H1 (cell line): ENCODE data around the gene PAEP. TPM values are rescaled to one million over a fixed set of nuclear protein-coding genes. Genes with fewer than 3 reads are reported as not detected.

ENCODE experiments used
- CTCF ChIA-PET: fragments of 300-600 bp; sonication (Branson Sonifier 250); formaldehyde crosslinking; loops from one replicate; lab custom pipeline; 2021; ENCODE audit not compliant: partially characterized antibody; lab: Charles Lee
- POLR2A ChIA-PET: fragments of 300-600 bp; sonication (Branson Sonifier 250); formaldehyde crosslinking; loops from one replicate; lab custom pipeline; 2021; ENCODE audit warnings: inconsistent platforms; ENCODE audit not compliant: partially characterized antibody; lab: Charles Lee
- DNase-seq, 2 experiments: peaks; one replicate each; pipeline versions ENCODE4 v3.0.0 to v3.0.0-alpha.2; 2010 to 2022; ENCODE audit warnings: low spot score in 2 of 2, low read depth in 1 of 2, mixed read lengths in 1 of 2
- FAIRE-seq: peaks from 2 replicates; lab custom pipeline; 2011; peaks lifted over from hg19 to GRCh38; lab: Jason Lieb, UNC
- H2AFZ ChIP-seq: 2 replicates; pipeline ENCODE4 v1.8.1; 2012; ENCODE audit warnings: low read length, inconsistent platforms
- H2AK5ac ChIP-seq: 2 replicates; pipeline ENCODE4 v1.6.1; 2013; ENCODE audit warnings: low read depth, low read length
- H2BK120ac ChIP-seq: replicated peaks from 2 replicates; pipeline ENCODE3; 2013; ENCODE audit warnings: low read depth, low read length, inconsistent platforms
- H2BK12ac ChIP-seq: 2 replicates; pipeline ENCODE4 v1.6.1; 2013; ENCODE audit warnings: low read depth, low read length
- H2BK15ac ChIP-seq: 2 replicates; pipeline ENCODE4 v1.6.1; 2013; ENCODE audit warnings: low read length
- H2BK20ac ChIP-seq: 2 replicates; pipeline ENCODE4 v1.6.1; 2013; ENCODE audit warnings: low read length
- H2BK5ac ChIP-seq: 2 replicates; pipeline ENCODE4 v1.6.1; 2013; ENCODE audit warnings: low read depth, low read length
- H3K14ac ChIP-seq: 2 replicates; pipeline ENCODE4 v1.6.1; 2013; ENCODE audit warnings: inconsistent platforms; ENCODE audit not compliant: insufficient read length
- H3K18ac ChIP-seq: 2 replicates; pipeline ENCODE4 v1.6.1; 2013; ENCODE audit warnings: low read length; ENCODE audit errors: extremely low read depth
- H3K23ac ChIP-seq: 2 replicates; pipeline ENCODE4 v1.6.1; 2013; ENCODE audit warnings: inconsistent platforms; ENCODE audit not compliant: insufficient read length
- H3K23me2 ChIP-seq: 2 replicates; pipeline ENCODE4 v1.6.1; 2013; ENCODE audit warnings: low read depth, low read length
- H3K27ac ChIP-seq: 2 replicates; pipeline ENCODE4 v1.6.1; 2011; ENCODE audit warnings: low read depth, low read length, inconsistent platforms
- H3K27me3 ChIP-seq, 4 experiments: replicated peaks in 1 of 4; 1 replicate in 1 of 4; 2 replicates in 3 of 4; pipeline versions ENCODE4 v1.6.1 to v1.8.1; 2011 to 2013; ENCODE audit warnings: low read length in 3 of 4, mild to moderate bottlenecking in 3 of 4, inconsistent platforms in 2 of 4, mixed read lengths in 2 of 4, moderate library complexity in 1 of 4; ENCODE audit not compliant: control insufficient read depth in 3 of 4, insufficient read depth in 3 of 4; ENCODE audit errors: extremely low read depth in 1 of 4
- H3K36me3 ChIP-seq, 4 experiments: 2 replicates each; pipeline versions ENCODE4 v1.6.1 to v1.8.1; 2011 to 2013; ENCODE audit warnings: mild to moderate bottlenecking in 4 of 4, low read length in 3 of 4, moderate library complexity in 2 of 4, control low read depth in 1 of 4, inconsistent platforms in 1 of 4; ENCODE audit not compliant: insufficient read depth in 4 of 4, control insufficient read depth in 2 of 4
- H3K4ac ChIP-seq: replicated peaks from 2 replicates; pipeline ENCODE3; 2013; ENCODE audit warnings: low read length, low read depth, mixed read lengths, inconsistent platforms; ENCODE audit not compliant: insufficient read length
- H3K4me1 ChIP-seq, 4 experiments: replicated peaks in 1 of 4; 1 replicate in 1 of 4; 2 replicates in 3 of 4; pipeline versions ENCODE4 v1.6.1 to v1.8.1; 2011 to 2013; ENCODE audit warnings: low read length in 3 of 4, inconsistent platforms in 2 of 4, mixed read lengths in 1 of 4; ENCODE audit not compliant: insufficient read depth in 4 of 4, control insufficient read depth in 3 of 4
- H3K4me2 ChIP-seq, 2 experiments: 2 replicates each; pipeline versions ENCODE4 v1.6.1 to v1.8.1; 2011 to 2013; ENCODE audit warnings: low read depth in 2 of 2, low read length in 2 of 2, control low read depth in 1 of 2, inconsistent platforms in 1 of 2, mild to moderate bottlenecking in 1 of 2; ENCODE audit not compliant: insufficient read depth in 1 of 2
- H3K4me3 ChIP-seq, 4 experiments: fragments of 200-600, 300-600 bp in 1 of 4; sonication (generic), shearing (Covaris generic), sonication (Bioruptor Twin) in 1 of 4; 2 replicates each; pipeline versions ENCODE4 v1.5.1 to v1.8.1; 2011 to 2016; ENCODE audit warnings: low read length in 4 of 4, low read depth in 3 of 4, control low read depth in 2 of 4, inconsistent platforms in 2 of 4, mild to moderate bottlenecking in 2 of 4, mixed read lengths in 1 of 4, moderate library complexity in 1 of 4; ENCODE audit not compliant: insufficient read depth in 2 of 4; ENCODE audit errors: extremely low read depth in 1 of 4
- H3K56ac ChIP-seq: replicated peaks from 2 replicates; pipeline ENCODE3; 2013; ENCODE audit warnings: low read depth, mild to moderate bottlenecking, mixed read lengths, low read length, inconsistent platforms; ENCODE audit not compliant: insufficient read length
- H3K79me1 ChIP-seq: 2 replicates; pipeline ENCODE4 v1.6.1; 2013; ENCODE audit warnings: low read depth, low read length, control low read depth
- H3K79me2 ChIP-seq, 2 experiments: 2 replicates each; pipeline versions ENCODE4 v1.6.1 to v1.8.1; 2012 to 2013; ENCODE audit warnings: low read length in 2 of 2, mild to moderate bottlenecking in 2 of 2, inconsistent platforms in 1 of 2; ENCODE audit not compliant: insufficient read depth in 2 of 2, control insufficient read depth in 1 of 2
- H3K9ac ChIP-seq, 4 experiments: replicated peaks in 1 of 4; 1 replicate in 1 of 4; 2 replicates in 3 of 4; pipeline versions ENCODE4 v1.6.1 to v1.8.1; 2011 to 2013; ENCODE audit warnings: low read depth in 3 of 4, low read length in 3 of 4, control low read depth in 2 of 4, mild to moderate bottlenecking in 2 of 4, moderate library complexity in 2 of 4, inconsistent platforms in 1 of 4; ENCODE audit errors: extremely low read depth in 1 of 4
- H3K9me3 ChIP-seq, 2 experiments: 2 replicates each; pipeline versions ENCODE4 v1.6.1 to v1.8.1; 2012 to 2013; ENCODE audit warnings: mild to moderate bottlenecking in 2 of 2, moderate library complexity in 2 of 2, control low read depth in 1 of 2, inconsistent platforms in 1 of 2, low read depth in 1 of 2, low read length in 1 of 2, mixed read lengths in 1 of 2; ENCODE audit not compliant: insufficient read depth in 2 of 2
- H4K20me1 ChIP-seq, 2 experiments: replicated peaks in 1 of 2; 2 replicates each; pipeline versions ENCODE3 to v1.8.1; 2011 to 2013; ENCODE audit warnings: inconsistent platforms in 2 of 2, low read length in 2 of 2, mild to moderate bottlenecking in 1 of 2; ENCODE audit not compliant: insufficient read depth in 2 of 2, control insufficient read depth in 1 of 2
- H4K5ac ChIP-seq: 2 replicates; pipeline ENCODE4 v1.6.1; 2013; ENCODE audit warnings: low read length, low read depth, mixed read lengths, inconsistent platforms; ENCODE audit not compliant: insufficient read length
- H4K8ac ChIP-seq: 2 replicates; pipeline ENCODE4 v1.8.0; 2013; ENCODE audit warnings: mild to moderate bottlenecking, moderate library complexity, low read length, inconsistent platforms; ENCODE audit not compliant: insufficient read depth; ENCODE audit errors: extremely low read depth
- H4K91ac ChIP-seq: replicated peaks from 2 replicates; pipeline ENCODE3; 2013; ENCODE audit warnings: low read length, mixed read lengths, inconsistent platforms; ENCODE audit not compliant: insufficient read length
- RXRA ChIP-seq: IDR thresholded peaks from 2 replicates; pipeline ENCODE4 v1.6.1; 2011; ENCODE audit warnings: low read depth, mild to moderate bottlenecking, low read length, moderate library complexity; ENCODE audit not compliant: insufficient read depth
- SP2 ChIP-seq: IDR thresholded peaks from 2 replicates; pipeline ENCODE4 v1.6.1; 2012; ENCODE audit warnings: mild to moderate bottlenecking, low read length, inconsistent platforms
- WGBS, 2 experiments: shearing (Covaris generic) in 1 of 2; methylation state at CpG; one replicate each; pipeline versions ENCODE4 v1.1.6 to v1.1.7; 2013 to 2015; ENCODE audit warnings: low lambda C conversion rate in 2 of 2, mixed read lengths in 2 of 2, inconsistent platforms in 1 of 2, low coverage in 1 of 2, missing lambda C conversion rate in 1 of 2; ENCODE audit not compliant: insufficient replicate concordance in 2 of 2, insufficient coverage in 1 of 2, insufficient read length in 1 of 2; ENCODE audit errors: extremely low coverage in 1 of 2, missing lambda C conversion rate in 1 of 2; 5-methylcytosine and 5-hydroxymethylcytosine counted together
- polyA plus RNA-seq, 7 experiments: library from polyadenylated mRNA; depleted of rRNA in 3 of 7; stranded (reverse) in 5 of 7; unstranded in 2 of 7; fragments of >200 nt in 5 of 7; fragments of 200-250 nt in 2 of 7; gene quantifications; 1 replicate in 5 of 7; 2 replicates in 1 of 7; 4 replicates in 1 of 7; pipeline versions ENCODE4 v1.2.1 to v1.2.3, GENCODE V29; 2011 to 2013; ENCODE audit warnings: missing spikeins in 2 of 7, mixed read lengths in 2 of 7
- total RNA-seq: library from RNA; stranded (reverse); fragmentation: NEBNext Ultra II Directional; extraction: Animal tissue kit (Norgen Biotek cat#: 25700); gene quantifications from 2 replicates; pipeline ENCODE4 v1.2.1, GENCODE V29; 2021

The PAEP gene
- total and polyA plus RNA-seq, 2 of the 8 experiments (the other 6 are each of a cell fraction or from before 2014, with no cell fraction given) = not detected

- Histone ChIP-seq H2BK20ac (no peak overlapping the region), H3K4me3 (no peak overlapping the region), H3K4ac (no peak overlapping the region), H3K56ac (no peak overlapping the region), H3K27ac (no peak overlapping the region), H2BK12ac (no peak overlapping the region), H2BK15ac (no peak overlapping the region), H2BK120ac (no peak overlapping the region), H3K79me1 (no peaks in the 10 kb centered on the region), H3K23ac (no peak overlapping the region), H4K8ac (no peak overlapping the region)
- DNase-seq = no peak
- CTCF ChIA-PET = no interaction called here
- TF ChIP-seq SP2 (no peak), RXRA (no peak)
- TF ChIP-seq, all 59 proteins: peak for 0
- Histone ChIP-seq H3K23me2 (peaks cover 10% of the 10 kb centered on the region; the same call in 1 of the 2 replicates), H3K4me1 (0 out of 7 replicates have a peak, but pooled peaks cover 0 to 3% (median 0%) of the 10 kb centered on the region in 4 experiments), H3K4me2 (peak overlapping the region in 1 of 2 experiments; percentile 14; a peak in 1 of 4 replicates), H4K5ac (no peak overlapping the region), H2AFZ (no peak overlapping the region), H3K9me3 (peaks cover 0 to 13% of the 10 kb centered on the region in 2 experiments; a peak in 3 of 4 replicates), H4K20me1 (peaks cover 0 to 4% of the 10 kb centered on the region in 2 experiments), H2AK5ac (no peak overlapping the region), H3K36me3 (no peaks in the 10 kb centered on the region), H3K18ac (no peak overlapping the region), H3K14ac (no peak overlapping the region), H2BK5ac (no peak overlapping the region), H3K27me3 (no peaks in the 10 kb centered on the region), H4K91ac (no peak overlapping the region), H3K9ac (no peak overlapping the region), H3K79me2 (no peaks in the 10 kb centered on the region)
- 36% methylated on average over 3 of the region's 3 CpGs; no CpG with 5 or more reads in 1 of the 2 experiments for WGBS, 2 experiments
- no peak for FAIRE-seq
- POLR2A ChIA-PET = no interaction called here
These were observed 8.9 kb downstream of the PAEP start for GRCh38 chr9:135570456-135570855.
